ENCODE data around the gene RCHY1.

The RCHY1 gene

GRCh38 chr4:75429208-75429607 lies 85.0 kb downstream of the RCHY1 start:
- 0% methylated on average over 1 of the region's 1 CpG for WGBS, 2 experiments (ENCODE audit: insufficient coverage in 2 of 2)
- Histone ChIP-seq H3K36me3 (ENCODE audit: control insufficient read depth, insufficient read depth, low read length) (no peaks in the 10 kb centered on the region), H3K4me1 (ENCODE audit: control insufficient read depth, insufficient read depth, low read length, poor library complexity, severe bottlenecking) (no peaks in the 10 kb centered on the region), H3K4me3 (ENCODE audit: extremely low read depth, insufficient read depth, low read length, poor library complexity, severe bottlenecking) (no peak overlapping the region), H3K9me3 (ENCODE audit: control insufficient read depth, low read length) (peaks cover 2% of the 10 kb centered on the region), H3K27ac (ENCODE audit: low read depth, low read length, severe bottlenecking) (no peak overlapping the region)

Data from mesodermal cell (in vitro differentiated cells).